ENCODE data around the gene MALRD1. TPM values are rescaled to one million over a fixed set of nuclear protein-coding genes. Genes with fewer than 3 reads are reported as not detected.
A peak's percentile ranks its signal among the peaks of the same experiment; 100 is the strongest.

MALRD1 gene
- total RNA-seq, 2 donors from 2014 or later, result 0.27 to 0.40 TPM

DNA sequence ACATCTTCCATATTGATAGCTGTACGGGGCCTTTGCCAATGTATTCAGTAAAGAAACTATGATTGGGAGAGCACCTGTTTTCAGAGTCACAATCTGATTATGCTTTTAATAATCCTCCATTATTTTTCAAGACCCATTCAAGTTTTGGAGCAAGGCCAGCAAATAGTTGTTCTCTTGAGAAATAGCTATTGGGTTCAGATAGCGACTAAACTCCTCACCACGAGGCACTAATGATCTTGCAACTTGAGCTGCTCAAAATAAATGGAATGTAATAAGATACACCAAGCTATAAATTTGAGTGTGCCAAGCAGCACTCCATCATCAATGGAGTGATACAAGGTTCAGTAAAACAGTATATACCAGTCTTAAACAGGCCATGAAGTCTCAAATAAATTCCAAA lies 7.4 kb upstream of the MALRD1 start:
- no peak overlapping the region for H3K4me3 ChIP-seq
- H3K9ac ChIP-seq (ENCODE audit: low read depth in 2 of 2, low read length in 2 of 2), result no peak overlapping the region
- no peaks in the 10 kb centered on the region for H3K36me3 ChIP-seq
- H3K9me3 ChIP-seq, result no peaks in the 10 kb centered on the region
- DNase-seq, result no peak
- no peak overlapping the region for H3K27ac ChIP-seq
- H3K4me1 ChIP-seq, result no peaks in the 10 kb centered on the region
- TF ChIP-seq, protein P1, sequence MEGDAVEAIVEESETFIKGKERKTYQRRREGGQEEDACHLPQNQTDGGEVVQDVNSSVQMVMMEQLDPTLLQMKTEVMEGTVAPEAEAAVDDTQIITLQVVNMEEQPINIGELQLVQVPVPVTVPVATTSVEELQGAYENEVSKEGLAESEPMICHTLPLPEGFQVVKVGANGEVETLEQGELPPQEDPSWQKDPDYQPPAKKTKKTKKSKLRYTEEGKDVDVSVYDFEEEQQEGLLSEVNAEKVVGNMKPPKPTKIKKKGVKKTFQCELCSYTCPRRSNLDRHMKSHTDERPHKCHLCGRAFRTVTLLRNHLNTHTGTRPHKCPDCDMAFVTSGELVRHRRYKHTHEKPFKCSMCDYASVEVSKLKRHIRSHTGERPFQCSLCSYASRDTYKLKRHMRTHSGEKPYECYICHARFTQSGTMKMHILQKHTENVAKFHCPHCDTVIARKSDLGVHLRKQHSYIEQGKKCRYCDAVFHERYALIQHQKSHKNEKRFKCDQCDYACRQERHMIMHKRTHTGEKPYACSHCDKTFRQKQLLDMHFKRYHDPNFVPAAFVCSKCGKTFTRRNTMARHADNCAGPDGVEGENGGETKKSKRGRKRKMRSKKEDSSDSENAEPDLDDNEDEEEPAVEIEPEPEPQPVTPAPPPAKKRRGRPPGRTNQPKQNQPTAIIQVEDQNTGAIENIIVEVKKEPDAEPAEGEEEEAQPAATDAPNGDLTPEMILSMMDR (IDR thresholded peaks at IDR 0.05), result no peak
- no peaks in the 10 kb centered on the region for H3K27me3 ChIP-seq
- intact Hi-C loops (cut with DNase I), result no loop called here

DNA sequence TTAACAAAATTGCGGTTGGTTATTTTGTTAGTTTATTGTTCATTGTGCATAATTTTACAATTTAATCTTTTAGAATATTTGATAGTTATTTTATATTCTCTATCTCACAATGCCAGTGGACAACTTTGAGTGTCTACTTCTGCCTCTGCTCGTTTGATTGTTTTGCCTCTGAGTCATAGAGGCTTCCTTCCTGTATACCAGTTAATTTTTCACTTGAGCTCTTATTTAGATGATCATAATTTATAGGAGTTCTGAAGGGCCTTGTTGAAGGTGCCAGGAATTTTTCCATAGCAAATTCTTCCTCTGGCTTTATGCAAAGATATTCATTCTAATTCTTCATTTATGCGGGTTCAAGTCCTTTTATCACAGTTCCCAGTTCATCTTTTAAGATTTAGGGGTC lies 5.2 kb upstream of the MALRD1 start:
- no peaks in the 10 kb centered on the region for H3K27me3 ChIP-seq
- no peak overlapping the region for H3K4me3 ChIP-seq
- no peak overlapping the region for H3K27ac ChIP-seq
- TF ChIP-seq, protein P1 (IDR thresholded peaks at IDR 0.05), result no peak
- H3K36me3 ChIP-seq, result no peaks in the 10 kb centered on the region
- no peak for DNase-seq
- intact Hi-C loops (cut with DNase I), result no loop called here
- H3K4me1 ChIP-seq, result no peaks in the 10 kb centered on the region
- no peak overlapping the region for H3K9ac ChIP-seq (ENCODE audit: low read depth in 2 of 2, low read length in 2 of 2)
- H3K9me3 ChIP-seq, result no peaks in the 10 kb centered on the region

DNA sequence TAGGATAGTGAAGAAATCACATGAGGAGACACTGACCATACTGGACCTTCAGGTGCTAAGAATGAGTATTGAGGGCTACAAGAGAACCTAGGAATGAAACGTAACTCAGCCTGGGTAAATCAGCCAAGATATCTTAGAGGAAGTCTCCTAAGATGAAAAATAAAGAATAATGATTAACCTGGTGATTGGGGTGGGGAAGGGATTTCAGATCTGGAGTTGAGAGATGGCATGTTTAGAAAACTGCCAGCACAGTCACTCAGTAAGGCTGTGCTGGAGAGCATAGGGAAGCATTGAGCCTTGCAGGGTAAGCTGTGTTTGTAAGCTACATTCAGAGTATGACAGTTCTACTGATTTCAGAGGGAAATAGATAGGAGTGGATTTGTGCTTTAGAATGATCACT lies 1.9 kb upstream of the MALRD1 start:
- H3K27ac ChIP-seq, result no peak overlapping the region
- DNase-seq, result no peak
- no peaks in the 10 kb centered on the region for H3K36me3 ChIP-seq
- no peak overlapping the region for H3K4me3 ChIP-seq
- TF ChIP-seq, protein P1 (IDR thresholded peaks at IDR 0.05), result no peak
- no peaks in the 10 kb centered on the region for H3K9me3 ChIP-seq
- H3K27me3 ChIP-seq, result no peaks in the 10 kb centered on the region
- no peak overlapping the region for H3K9ac ChIP-seq (ENCODE audit: low read depth in 2 of 2, low read length in 2 of 2)
- intact Hi-C loops (cut with DNase I), result no loop called here
- H3K4me1 ChIP-seq, result no peaks in the 10 kb centered on the region

DNA sequence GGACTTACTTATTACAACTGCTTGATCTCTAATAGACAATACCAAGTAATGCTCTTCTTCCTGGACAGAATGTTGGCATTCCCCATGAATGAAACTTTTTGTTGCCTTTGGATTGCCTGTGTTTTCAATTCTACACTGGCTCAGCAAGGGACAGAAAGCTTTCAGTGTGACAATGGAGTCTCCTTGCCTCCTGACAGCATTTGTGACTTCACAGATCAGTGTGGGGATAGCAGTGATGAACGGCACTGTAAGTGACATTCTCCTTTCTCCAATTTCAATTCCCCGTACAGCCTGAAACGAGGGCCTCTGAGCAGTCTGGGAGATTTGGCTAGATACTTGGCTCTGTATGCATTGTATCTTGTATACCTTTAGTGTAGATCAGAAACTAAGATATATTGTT lies 290 bp downstream of the MALRD1 start:
- Histone ChIP-seq H3K4me1 (no peaks in the 10 kb centered on the region), H3K9ac (ENCODE audit: low read depth in 2 of 2, low read length in 2 of 2) (peak overlapping the region in 1 of 2 donors; percentile 23), H3K27me3 (no peaks in the 10 kb centered on the region), H3K9me3 (no peaks in the 10 kb centered on the region), H3K27ac (no peak overlapping the region), H3K36me3 (no peaks in the 10 kb centered on the region), H3K4me3 (no peak overlapping the region)
- intact Hi-C loops (cut with DNase I), result no loop called here
- TF ChIP-seq, protein P1 (IDR thresholded peaks at IDR 0.05), result no peak
- peak; percentile 19 for DNase-seq

DNA sequence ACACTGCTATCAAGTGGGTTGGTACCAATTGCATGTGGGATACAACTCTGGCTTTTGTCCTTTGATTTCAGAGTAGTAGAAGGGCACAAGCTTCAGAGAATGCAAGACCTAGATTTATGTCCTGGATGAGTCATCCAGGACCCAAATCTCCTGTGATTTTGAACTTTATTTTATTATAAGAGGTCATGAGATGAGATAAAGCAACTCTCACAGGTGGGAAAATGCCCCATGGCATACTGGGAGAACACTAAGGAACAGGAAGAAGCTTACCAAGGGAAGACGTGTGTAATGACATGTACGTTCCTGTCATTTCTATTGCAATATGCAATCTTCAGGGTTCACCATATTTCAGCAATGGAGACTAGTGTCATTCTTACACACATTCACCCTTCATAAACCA lies 966 bp downstream of the MALRD1 start:
- no peak overlapping the region for H3K4me3 ChIP-seq
- H3K9ac ChIP-seq (ENCODE audit: low read depth in 2 of 2, low read length in 2 of 2), result no peak overlapping the region
- no peak overlapping the region for H3K27ac ChIP-seq
- DNase-seq, result peak; percentile 19
- TF ChIP-seq, protein P1 (IDR thresholded peaks at IDR 0.05), result no peak
- no peaks in the 10 kb centered on the region for H3K4me1 ChIP-seq
- no peaks in the 10 kb centered on the region for H3K9me3 ChIP-seq
- no peaks in the 10 kb centered on the region for H3K27me3 ChIP-seq
- no peaks in the 10 kb centered on the region for H3K36me3 ChIP-seq
- intact Hi-C loops (cut with DNase I), result no loop called here

Measured in colonic mucosa (tissue), 4 donors.